Effector memory CD4-positive, alpha-beta T cell (primary cell): ENCODE results near the gene F2RL2.

Source experiments
- DNase-seq, 3 donors: peaks; one replicate each; pipeline ENCODE4 v3.0.0-alpha.2; 2020
- H3K27ac ChIP-seq: 2 replicates; pipeline ENCODE4 v1.7.0; 2013; ENCODE audit warnings: mild to moderate bottlenecking, low read length, moderate library complexity; ENCODE audit not compliant: insufficient read depth, poor library complexity, severe bottlenecking
- H3K27me3 ChIP-seq: replicated peaks from 2 replicates; pipeline ENCODE4 v1.7.0; 2013; ENCODE audit warnings: mild to moderate bottlenecking, low read length; ENCODE audit not compliant: insufficient read depth, control insufficient read depth, poor library complexity, severe bottlenecking
- H3K36me3 ChIP-seq: 2 replicates; pipeline ENCODE4 v1.7.0; 2013; ENCODE audit warnings: mild to moderate bottlenecking, low read length, moderate library complexity; ENCODE audit not compliant: control insufficient read depth, insufficient read depth
- H3K4me1 ChIP-seq: 2 replicates; pipeline ENCODE4 v1.7.0; 2013; ENCODE audit warnings: low read length, mild to moderate bottlenecking; ENCODE audit not compliant: control insufficient read depth, insufficient read depth, poor library complexity, severe bottlenecking
- H3K4me3 ChIP-seq: 2 replicates; pipeline ENCODE4 v1.7.0; 2013; ENCODE audit warnings: low read length, low read depth, mild to moderate bottlenecking; ENCODE audit not compliant: insufficient read depth, poor library complexity, severe bottlenecking
- H3K9me3 ChIP-seq: 2 replicates; pipeline ENCODE4 v1.7.0; 2013; ENCODE audit warnings: mild to moderate bottlenecking, low read length, moderate library complexity; ENCODE audit not compliant: control insufficient read depth
- total RNA-seq, 3 donors: gene quantifications; one replicate each; lab custom pipeline; 2026; lab: John Stamatoyannopoulos, UW

The F2RL2 gene
- 0 reads per million in 3 donors for total RNA-seq

- Histone ChIP-seq H3K27me3 (no peaks in the 10 kb centered on the region), H3K27ac (no peak within 1 kb of the TSS), H3K4me3 (no peak within 1 kb of the TSS), H3K36me3 (peaks cover 7% of the 10 kb centered on the region), H3K9me3 (no peaks in the 10 kb centered on the region), H3K4me1 (no peaks in the 10 kb centered on the region)
- no peak for DNase-seq
Observed at GRCh38 chr5:76622973-76623596, at the start of gene F2RL2. Gene F2RL2 (minus strand): TSS chr5:76623403. CDS start chr5:76623230, 173 bp downstream.

GRCh38 chr5:76672242-76672641 is 49.0 kb upstream of the F2RL2 start:
- Histone ChIP-seq H3K36me3 (peaks cover 71% of the 10 kb centered on the region), H3K4me1 (no peaks in the 10 kb centered on the region), H3K9me3 (no peaks in the 10 kb centered on the region), H3K27ac (no peak overlapping the region), H3K27me3 (no peaks in the 10 kb centered on the region), H3K4me3 (no peak overlapping the region)
- DNase-seq = no peak

- Histone ChIP-seq H3K36me3 (peaks cover 69% of the 10 kb centered on the region), H3K27me3 (no peaks in the 10 kb centered on the region)
Observed at GRCh38 chr5:76670508-76670907, 47.3 kb upstream of the F2RL2 start.

GRCh38 chr5:76669245-76669644 is 46.0 kb upstream of the F2RL2 start:
- no peak for DNase-seq
- Histone ChIP-seq H3K4me1 (no peaks in the 10 kb centered on the region), H3K27me3 (no peaks in the 10 kb centered on the region), H3K36me3 (peaks cover 69% of the 10 kb centered on the region), H3K27ac (no peak overlapping the region), H3K9me3 (no peaks in the 10 kb centered on the region), H3K4me3 (no peak overlapping the region)

More at GRCh38 chr5:76670508-76670907, 47.3 kb upstream of the F2RL2 start:
- no peaks in the 10 kb centered on the region for H3K9me3 ChIP-seq
- DNase-seq = no peak
- H3K27ac ChIP-seq = no peak overlapping the region
- H3K4me1 ChIP-seq = no peaks in the 10 kb centered on the region
- H3K4me3 ChIP-seq = no peak overlapping the region

GRCh38 chr5:76667495-76667894 is 44.3 kb upstream of the F2RL2 start:
- Histone ChIP-seq H3K36me3 (peaks cover 66% of the 10 kb centered on the region), H3K9me3 (no peaks in the 10 kb centered on the region), H3K27ac (no peak overlapping the region), H3K4me1 (no peaks in the 10 kb centered on the region), H3K4me3 (no peak overlapping the region), H3K27me3 (no peaks in the 10 kb centered on the region)
- no peak for DNase-seq

GRCh38 chr5:76664079-76664478 is 40.9 kb upstream of the F2RL2 start:
- Histone ChIP-seq H3K27me3 (no peaks in the 10 kb centered on the region), H3K4me3 (no peak overlapping the region), H3K27ac (no peak overlapping the region), H3K9me3 (no peaks in the 10 kb centered on the region), H3K4me1 (no peaks in the 10 kb centered on the region), H3K36me3 (peaks cover 64% of the 10 kb centered on the region)
- no peak for DNase-seq

GRCh38 chr5:76663573-76663972 is 40.4 kb upstream of the F2RL2 start:
- H3K27me3 ChIP-seq = no peaks in the 10 kb centered on the region
- DNase-seq = no peak
- no peaks in the 10 kb centered on the region for H3K9me3 ChIP-seq
- no peak overlapping the region for H3K27ac ChIP-seq
- peaks cover 64% of the 10 kb centered on the region for H3K36me3 ChIP-seq
- H3K4me3 ChIP-seq = no peak overlapping the region
- H3K4me1 ChIP-seq = no peaks in the 10 kb centered on the region

- no peaks in the 10 kb centered on the region for H3K9me3 ChIP-seq
Observed at GRCh38 chr5:76662521-76662920, 39.3 kb upstream of the F2RL2 start.

GRCh38 chr5:76660360-76660759 is 37.2 kb upstream of the F2RL2 start:
- H3K27ac ChIP-seq = no peak overlapping the region
- H3K9me3 ChIP-seq = no peaks in the 10 kb centered on the region
- H3K36me3 ChIP-seq = peaks cover 69% of the 10 kb centered on the region
- no peak for DNase-seq
- no peak overlapping the region for H3K4me3 ChIP-seq
- H3K27me3 ChIP-seq = no peaks in the 10 kb centered on the region
- no peaks in the 10 kb centered on the region for H3K4me1 ChIP-seq

More at GRCh38 chr5:76662521-76662920, 39.3 kb upstream of the F2RL2 start:
- H3K4me3 ChIP-seq = no peak overlapping the region
- no peaks in the 10 kb centered on the region for H3K4me1 ChIP-seq
- peaks cover 65% of the 10 kb centered on the region for H3K36me3 ChIP-seq
- no peak overlapping the region for H3K27ac ChIP-seq
- DNase-seq = no peak
- H3K27me3 ChIP-seq = no peaks in the 10 kb centered on the region

GRCh38 chr5:76657683-76658311 is 34.6 kb upstream of the F2RL2 start:
- Histone ChIP-seq H3K4me3 (no peak overlapping the region), H3K27me3 (no peaks in the 10 kb centered on the region), H3K9me3 (no peaks in the 10 kb centered on the region), H3K36me3 (peaks cover 70% of the 10 kb centered on the region), H3K27ac (no peak overlapping the region), H3K4me1 (no peaks in the 10 kb centered on the region)
- no peak for DNase-seq
